GM18499 (cell line): ENCODE data around the gene CPED1.
"Not testable (repeated sequence)": the region's sequence is repeated elsewhere in the genome, so short reads cannot be mapped to it uniquely, and the experiment has no call there.

ENCODE experiments used
- ATAC-seq: cut with Tn5 transposase; IDR thresholded peaks from one replicate; pipeline ENCODE4 v1.9.1; 2021; ENCODE audit warnings: moderate number of reproducible peaks; ENCODE audit not compliant: insufficient read depth, unreplicated experiment

CPED1 gene

GRCh38 chr7:121267612-121268011, 279.1 kb downstream of the CPED1 start:
- no peak for ATAC-seq

DNA sequence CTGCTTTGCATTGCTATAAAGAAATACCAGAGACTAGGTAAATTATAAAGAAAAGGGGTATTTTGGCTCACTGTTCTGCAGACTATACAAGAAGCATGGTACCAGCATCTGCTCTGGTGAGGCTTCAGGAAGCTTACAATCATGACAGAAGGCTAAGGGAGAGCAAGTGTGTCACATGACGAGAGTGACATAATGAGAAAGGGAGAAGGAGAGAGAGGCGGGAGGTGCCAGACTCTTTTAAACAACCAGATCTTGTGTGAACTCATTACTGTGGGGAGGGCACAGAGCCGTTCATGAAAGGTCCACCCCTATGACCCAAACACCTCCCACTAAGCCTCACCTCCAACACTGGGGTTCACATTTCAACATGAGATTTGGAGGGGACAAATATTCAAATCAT, 281.3 kb downstream of the CPED1 start:
- ATAC-seq = no peak

DNA sequence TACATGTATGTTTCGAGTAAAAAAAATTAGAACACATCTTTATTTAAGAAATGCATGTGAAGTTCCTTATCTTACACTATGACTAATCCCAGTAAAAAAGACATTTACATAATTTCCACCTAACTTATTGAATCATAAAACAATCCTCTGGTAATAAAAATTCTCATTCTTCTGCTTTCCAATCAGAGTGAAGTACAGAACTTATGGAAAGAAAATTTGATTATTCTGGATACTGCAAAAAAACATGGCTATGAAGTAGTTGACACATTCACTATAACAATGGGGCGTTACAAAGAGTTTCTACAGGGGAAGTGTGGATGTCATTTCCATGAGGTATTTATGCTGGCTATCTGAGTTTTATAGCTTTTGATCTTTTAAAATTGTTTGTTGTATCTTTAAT, 282.6 kb downstream of the CPED1 start:
- ATAC-seq = no peak

GRCh38 chr7:121271916-121272315, 283.4 kb downstream of the CPED1 start:
- no peak for ATAC-seq

DNA sequence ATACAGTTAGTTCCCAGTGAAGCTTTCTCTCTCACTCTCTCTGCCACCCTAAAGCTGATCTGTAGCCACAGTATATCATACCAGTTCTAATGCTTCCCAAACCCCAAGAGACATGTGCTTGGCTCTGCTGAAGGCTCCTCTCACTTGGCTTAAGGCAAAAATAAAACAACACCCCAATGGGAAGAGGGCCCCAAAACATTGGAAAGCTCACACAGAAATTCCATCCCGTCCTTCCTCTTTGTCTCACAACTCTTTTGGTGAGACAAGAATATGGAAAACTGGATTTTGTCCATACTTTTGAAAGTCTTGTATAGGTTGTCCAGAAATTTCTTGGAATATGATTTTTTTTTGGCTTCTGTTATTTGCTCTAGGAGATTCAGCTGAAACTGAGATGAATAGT, 284.2 kb downstream of the CPED1 start:
- ATAC-seq = no peak

GRCh38 chr7:121273467-121274167, 285.1 kb downstream of the CPED1 start:
- no peak for ATAC-seq

GRCh38 chr7:121274467-121274866, 286.0 kb downstream of the CPED1 start:
- ATAC-seq = no peak

GRCh38 chr7:121275204-121275603, 286.7 kb downstream of the CPED1 start:
- no peak for ATAC-seq

GRCh38 chr7:121276313-121276712, 287.8 kb downstream of the CPED1 start:
- ATAC-seq = no peak

- peak; percentile 99 for ATAC-seq
Observed at GRCh38 chr7:121278120-121279021, 289.9 kb downstream of the CPED1 start.

DNA sequence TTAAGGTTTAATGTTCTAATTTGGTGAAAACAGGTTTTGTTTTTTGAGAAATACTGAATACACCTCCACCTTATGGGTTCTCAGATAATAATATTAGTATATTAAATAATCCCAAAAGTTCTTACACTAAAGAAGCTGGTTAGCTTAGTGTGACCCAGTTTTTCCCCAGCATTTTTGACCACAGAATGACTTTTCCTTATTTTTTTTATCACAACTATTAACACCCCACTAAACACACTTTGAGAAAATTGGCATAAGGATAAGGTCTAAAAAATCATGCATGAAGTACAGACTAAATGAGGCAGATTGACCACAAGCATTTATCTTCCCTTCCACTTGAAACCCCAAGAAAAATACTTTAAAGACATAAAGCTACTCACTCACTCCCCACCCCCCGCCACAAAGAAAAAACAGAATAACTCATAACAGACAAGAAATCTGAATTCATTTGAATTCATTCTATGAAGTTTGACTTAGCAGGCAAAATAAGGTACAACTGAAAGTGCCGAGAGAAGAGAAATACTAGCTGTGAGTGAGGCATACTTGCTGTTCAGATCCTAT, 290.6 kb downstream of the CPED1 start:
- no peak for ATAC-seq

DNA sequence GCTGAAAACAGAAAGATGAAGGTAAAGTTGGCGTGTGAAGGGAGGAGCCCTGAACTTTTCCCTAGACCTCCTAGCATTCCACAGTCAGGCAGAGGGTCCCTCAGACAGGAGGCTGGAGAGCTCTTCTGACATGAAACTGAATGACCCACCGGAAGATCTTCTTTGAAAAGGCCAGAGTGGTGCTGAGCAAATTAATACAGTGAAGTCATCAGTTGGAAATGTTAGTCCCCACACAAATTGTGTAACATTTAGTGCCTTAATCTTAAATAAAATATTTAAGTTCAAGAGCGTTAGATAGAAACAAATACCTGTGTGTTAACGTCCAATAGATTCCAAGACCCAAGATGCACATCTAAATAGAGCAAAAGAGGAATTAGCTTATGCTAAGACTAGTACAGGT, 291.3 kb downstream of the CPED1 start:
- no peak for ATAC-seq

- no peak for ATAC-seq
Observed at GRCh38 chr7:121280656-121281055, 292.1 kb downstream of the CPED1 start.

- ATAC-seq = no peak
Observed at GRCh38 chr7:121282129-121282528, 293.6 kb downstream of the CPED1 start.

DNA sequence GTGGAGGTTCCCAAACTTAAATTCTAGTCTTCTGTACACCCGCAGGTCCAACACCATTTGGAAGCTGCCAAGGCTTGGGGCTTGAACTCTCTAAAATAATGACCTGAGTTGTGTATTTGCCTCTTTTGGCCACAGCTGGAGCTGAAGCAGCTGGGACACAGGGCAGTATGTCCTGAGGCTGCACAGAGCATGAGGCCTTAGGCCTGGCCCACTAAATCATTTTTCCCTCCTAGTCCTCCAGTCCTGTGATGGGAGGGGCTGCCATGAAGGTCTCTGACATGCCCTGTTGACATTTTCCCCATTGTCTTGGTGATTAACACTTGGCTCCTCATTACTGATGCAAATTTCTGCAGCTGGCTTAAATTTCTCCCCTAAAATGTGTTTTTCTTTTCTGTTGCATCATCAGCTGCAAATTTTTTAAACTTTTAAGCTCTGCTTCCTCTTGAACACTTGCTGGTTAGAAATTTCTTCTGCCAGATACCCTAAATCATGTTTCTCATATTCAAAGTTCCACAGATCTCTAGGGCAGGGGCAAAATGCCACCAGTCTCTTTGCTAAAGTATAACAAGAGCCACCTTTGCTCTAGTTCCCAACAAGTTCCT, 296.7 kb downstream of the CPED1 start:
- ATAC-seq = no peak

DNA sequence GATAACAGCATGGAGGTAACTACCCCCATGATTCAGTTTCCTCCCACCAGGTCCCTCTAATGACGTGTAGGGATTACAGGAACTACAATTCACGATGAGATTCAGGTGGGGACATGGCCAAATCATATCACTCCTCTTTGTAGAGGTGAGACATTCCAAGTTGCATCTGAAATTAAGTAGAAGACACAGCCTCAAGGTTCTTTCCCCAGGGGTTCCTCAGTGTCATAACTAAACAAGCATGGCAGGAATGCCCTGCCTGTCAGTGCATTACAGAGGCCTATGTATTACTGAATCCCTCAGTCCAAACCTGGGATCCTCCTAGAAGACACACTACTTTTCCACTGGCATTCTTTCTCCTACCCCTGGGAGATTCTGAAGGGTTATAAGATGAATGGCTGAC, 297.7 kb downstream of the CPED1 start:
- no peak for ATAC-seq

- no peak for ATAC-seq
Observed at GRCh38 chr7:121286742-121287734, 298.5 kb downstream of the CPED1 start.

DNA sequence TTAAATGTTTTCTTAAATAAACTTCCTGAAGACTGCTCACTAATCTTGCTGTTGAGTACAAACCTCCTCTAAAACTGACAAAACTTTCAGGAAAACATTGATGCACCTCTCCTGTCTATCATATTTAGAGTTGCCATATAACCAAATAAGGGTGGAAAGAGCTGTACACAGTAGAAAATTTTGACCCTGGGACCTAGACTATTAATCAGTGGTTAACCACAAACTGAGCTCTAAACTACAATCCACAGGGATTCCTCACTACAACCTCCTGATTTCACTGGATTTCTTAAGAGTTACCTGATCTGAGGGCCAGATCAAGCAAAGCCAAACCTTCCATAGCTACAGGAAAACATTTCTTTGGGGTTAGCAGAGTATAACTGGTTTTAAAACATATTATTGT, 300.4 kb downstream of the CPED1 start:
- ATAC-seq = no peak

GRCh38 chr7:121289930-121290329, 301.4 kb downstream of the CPED1 start:
- not testable (repeated sequence) for ATAC-seq
